BLaER1 (cell line): ENCODE results near the gene MPZL3.

ENCODE experiments used
- H3K27ac ChIP-seq: shearing (Covaris generic); formaldehyde crosslinking; 2 replicates; pipeline ENCODE4 v1.8.1; 2022
- H3K27me3 ChIP-seq: shearing (Covaris generic); formaldehyde crosslinking; 2 replicates; pipeline ENCODE4 v1.8.1; 2022
- H3K36me3 ChIP-seq: shearing (Covaris generic); formaldehyde crosslinking; 2 replicates; pipeline ENCODE4 v1.8.1; 2022
- H3K4me1 ChIP-seq: shearing (Covaris generic); formaldehyde crosslinking; 2 replicates; pipeline ENCODE4 v1.8.1; 2022
- H3K4me2 ChIP-seq: shearing (Covaris generic); formaldehyde crosslinking; 2 replicates; pipeline ENCODE4 v1.8.1; 2022
- H3K4me3 ChIP-seq: shearing (Covaris generic); formaldehyde crosslinking; 2 replicates; pipeline ENCODE4 v1.8.1; 2022
- H3K9ac ChIP-seq: shearing (Covaris generic); formaldehyde crosslinking; 2 replicates; pipeline ENCODE4 v1.8.1; 2022
- H3K9me3 ChIP-seq: shearing (Covaris generic); formaldehyde crosslinking; 2 replicates; pipeline ENCODE4 v1.8.1; 2022
- H4K20me1 ChIP-seq: shearing (Covaris generic); formaldehyde crosslinking; 2 replicates; pipeline ENCODE4 v1.8.1; 2022
- Cebpa-rat ChIP-seq: shearing (Covaris generic); IDR thresholded peaks from 2 replicates; pipeline ENCODE4 v1.8.1; 2022

Gene MPZL3

DNA sequence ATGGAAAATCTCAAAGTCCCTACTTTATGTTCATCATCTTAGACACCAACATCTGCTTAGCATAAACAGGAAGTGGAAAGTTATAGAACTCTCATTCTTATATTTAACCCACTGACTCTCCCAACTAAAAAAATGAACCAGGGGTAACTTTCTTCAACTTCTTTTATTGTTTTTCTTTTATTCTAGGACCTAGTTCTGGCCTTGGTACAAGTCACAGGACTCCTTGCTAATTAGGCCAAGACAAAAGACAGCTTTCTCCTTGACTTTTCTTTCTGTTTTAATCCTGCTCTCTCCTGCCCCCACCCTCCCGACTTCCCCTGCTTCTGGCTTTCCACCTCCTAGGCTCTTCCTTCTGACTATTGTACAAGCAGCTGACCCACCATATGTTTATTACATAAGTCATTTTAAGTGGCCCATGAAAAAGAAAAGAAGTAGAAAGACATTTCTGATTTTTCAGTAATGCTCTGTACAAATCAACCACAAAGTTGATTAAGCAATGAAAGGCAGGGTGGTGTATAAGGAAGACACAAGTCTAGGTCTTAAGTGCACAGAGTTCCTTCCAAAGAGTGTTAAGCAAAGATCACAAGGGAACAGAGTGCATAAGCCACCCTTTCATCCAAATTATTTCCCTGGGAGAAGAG lies 45.7 kb downstream of the MPZL3 start:
- Histone ChIP-seq H3K27me3 (no peaks in the 10 kb centered on the region), H4K20me1 (no peaks in the 10 kb centered on the region), H3K9ac (no peak overlapping the region), H3K4me1 (peaks cover 10% of the 10 kb centered on the region; the same call in 1 of the 2 replicates), H3K9me3 (no peaks in the 10 kb centered on the region), H3K27ac (no peak overlapping the region), H3K4me2 (peak overlapping the region; percentile 8; the same call in 1 of the 2 replicates), H3K36me3 (no peaks in the 10 kb centered on the region), H3K4me3 (no peak overlapping the region)
- no peak for TF ChIP-seq Cebpa-rat

DNA sequence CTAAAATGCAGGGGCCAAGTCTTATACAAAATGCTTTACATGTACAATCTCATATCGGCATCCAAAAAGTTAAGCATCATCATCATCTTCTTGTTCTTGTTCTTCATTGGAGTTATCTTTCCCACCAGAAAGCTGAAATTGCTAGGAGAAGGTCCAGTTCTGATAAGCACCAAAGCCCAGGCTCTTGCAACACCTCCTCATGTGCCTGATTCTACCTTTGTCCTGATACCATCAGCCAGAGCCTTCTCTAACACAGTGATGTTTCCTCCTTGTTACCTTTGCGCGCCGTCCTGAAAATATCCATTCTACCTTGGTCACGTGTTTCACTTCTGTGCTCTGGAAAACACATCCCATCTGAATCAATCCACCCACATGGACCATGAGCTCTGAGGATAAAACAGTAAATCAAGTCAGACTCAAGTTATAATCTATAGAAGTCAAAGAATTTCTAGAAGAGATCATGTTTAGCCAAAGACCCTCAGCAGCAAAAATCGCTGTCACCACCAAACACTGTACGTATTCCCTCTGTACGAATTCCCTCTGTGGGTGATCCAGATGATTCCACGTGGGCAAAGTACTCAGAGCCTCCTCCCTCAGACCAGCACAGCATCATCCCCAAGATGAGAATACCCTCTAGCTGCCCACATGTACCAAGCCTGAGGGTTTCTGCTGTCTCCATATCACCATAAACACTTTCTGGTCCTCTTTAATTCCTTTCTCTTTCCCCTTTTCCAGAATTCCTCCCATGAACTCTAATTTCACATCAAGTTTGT lies 46.4 kb downstream of the MPZL3 start:
- no peak overlapping the region for H3K27ac ChIP-seq
- peak overlapping the region; percentile 8; the same call in 1 of the 2 replicates for H3K4me2 ChIP-seq

DNA sequence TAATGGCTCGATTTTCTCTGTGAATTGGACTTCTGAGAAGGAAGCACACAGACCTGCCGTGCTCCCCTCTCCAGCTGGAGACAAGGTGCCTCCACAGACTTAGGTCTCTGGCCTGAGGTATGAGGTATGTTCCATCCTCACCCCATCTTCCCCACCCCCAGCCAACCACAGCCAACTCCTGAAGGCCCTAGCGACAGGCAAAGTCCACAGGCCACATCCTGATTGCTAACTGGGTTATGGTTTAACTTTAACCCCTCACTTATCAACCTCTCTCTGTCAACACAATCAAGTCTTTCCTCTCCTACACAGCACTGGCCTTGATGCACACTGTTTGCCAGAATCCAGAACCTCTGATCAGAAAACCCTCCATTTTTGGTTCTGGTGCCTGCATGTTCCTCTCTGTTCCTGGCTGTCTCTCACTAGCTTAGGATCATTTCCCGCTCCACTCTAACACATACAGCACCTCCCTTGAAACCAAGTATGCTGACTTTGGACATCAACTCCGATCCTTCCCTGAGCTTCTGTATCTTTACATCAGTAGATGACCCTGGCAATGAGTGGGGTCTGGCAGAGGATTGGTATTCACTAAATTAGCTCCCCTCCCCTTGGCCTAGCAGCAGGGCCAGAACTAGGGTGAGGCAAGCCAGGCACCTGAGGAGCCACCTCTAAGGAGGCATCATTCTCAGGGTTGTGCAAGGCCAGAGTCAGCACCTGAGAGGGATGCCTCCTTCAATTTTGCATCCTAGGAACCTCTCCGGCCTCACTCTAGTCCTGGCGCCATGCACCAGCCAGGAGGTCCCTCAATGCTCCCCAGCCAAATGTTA lies 49.4 kb downstream of the MPZL3 start:
- H3K27me3 ChIP-seq: no peaks in the 10 kb centered on the region
- H3K9me3 ChIP-seq: no peaks in the 10 kb centered on the region
- no peak overlapping the region for H3K4me3 ChIP-seq
- H3K4me2 ChIP-seq: no peak overlapping the region
- H3K27ac ChIP-seq: no peak overlapping the region
- no peaks in the 10 kb centered on the region for H4K20me1 ChIP-seq
- no peak overlapping the region for H3K9ac ChIP-seq
- no peaks in the 10 kb centered on the region for H3K36me3 ChIP-seq
- TF ChIP-seq Cebpa-rat: no peak
- peaks cover 10% of the 10 kb centered on the region; the same call in 1 of the 2 replicates for H3K4me1 ChIP-seq

More for the DNA sequence above, 46.4 kb downstream of the MPZL3 start:
- H4K20me1 ChIP-seq: no peaks in the 10 kb centered on the region
- no peak overlapping the region for H3K9ac ChIP-seq
- H3K36me3 ChIP-seq: no peaks in the 10 kb centered on the region
- H3K4me1 ChIP-seq: peaks cover 10% of the 10 kb centered on the region; the same call in 1 of the 2 replicates
- no peaks in the 10 kb centered on the region for H3K27me3 ChIP-seq
- H3K9me3 ChIP-seq: no peaks in the 10 kb centered on the region
- no peak overlapping the region for H3K4me3 ChIP-seq
- no peak for TF ChIP-seq Cebpa-rat

DNA sequence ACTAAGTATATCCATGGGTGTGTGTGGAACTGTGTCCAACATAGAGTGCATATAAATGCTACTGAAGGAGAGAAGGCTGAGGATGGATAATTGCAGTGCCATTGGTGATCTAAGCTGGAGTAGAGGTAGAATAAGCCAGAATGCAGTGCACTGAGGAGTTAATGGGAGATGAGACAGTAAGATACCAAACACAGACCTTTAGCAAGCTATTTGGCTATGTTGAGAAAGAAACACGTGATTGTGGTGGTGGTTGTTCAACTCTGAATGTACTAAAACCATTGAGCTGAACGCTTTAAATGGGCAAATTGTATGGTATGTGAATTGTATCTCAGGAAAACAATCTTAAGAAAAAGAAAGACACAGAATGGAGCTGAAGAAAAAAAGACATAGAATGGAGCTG lies 50.2 kb downstream of the MPZL3 start:
- no peaks in the 10 kb centered on the region for H3K36me3 ChIP-seq
- no peak for TF ChIP-seq Cebpa-rat
- peaks cover 10% of the 10 kb centered on the region; the same call in 1 of the 2 replicates for H3K4me1 ChIP-seq
- H3K27me3 ChIP-seq: no peaks in the 10 kb centered on the region
- no peak overlapping the region for H3K27ac ChIP-seq
- no peaks in the 10 kb centered on the region for H4K20me1 ChIP-seq
- no peaks in the 10 kb centered on the region for H3K9me3 ChIP-seq
- H3K4me2 ChIP-seq: no peak overlapping the region
- no peak overlapping the region for H3K9ac ChIP-seq
- no peak overlapping the region for H3K4me3 ChIP-seq

DNA sequence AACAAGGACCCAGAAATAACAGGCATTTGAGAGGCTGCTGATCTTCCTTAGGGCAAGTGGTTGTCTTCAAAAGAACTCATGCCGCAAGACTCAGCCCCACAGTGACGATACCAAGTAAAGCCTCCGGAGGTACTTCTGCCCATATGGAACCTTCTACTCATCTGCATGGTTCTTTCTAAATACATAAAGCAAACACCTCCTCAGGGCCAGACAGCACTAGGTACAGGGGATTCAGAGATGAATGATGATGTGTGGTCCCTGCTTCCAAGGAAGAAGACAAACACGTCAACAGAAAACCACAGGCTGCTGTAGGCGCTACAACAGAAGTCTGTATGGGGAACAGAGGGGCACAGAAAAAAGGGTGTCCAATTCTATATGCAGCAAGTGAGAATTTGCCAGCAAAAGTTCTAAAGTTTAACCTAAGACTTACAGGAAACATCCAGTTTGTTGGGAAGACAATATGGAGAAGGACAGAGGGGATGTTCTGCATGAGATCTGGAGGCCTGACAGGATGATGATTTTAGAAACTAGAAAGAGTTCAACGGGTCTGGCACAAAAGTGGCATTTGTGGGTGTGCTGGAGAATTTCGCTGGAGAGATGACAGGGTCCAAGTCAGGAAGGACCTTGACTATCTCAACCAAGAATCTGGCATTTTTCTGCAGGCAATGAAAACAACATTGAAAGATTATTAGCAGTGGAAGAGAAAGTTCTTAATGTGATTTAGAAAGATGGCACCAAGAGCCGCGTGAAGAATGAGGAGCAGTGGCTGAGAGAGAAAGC lies 51.1 kb downstream of the MPZL3 start:
- Histone ChIP-seq H3K9me3 (no peaks in the 10 kb centered on the region), H3K27me3 (no peaks in the 10 kb centered on the region), H3K9ac (no peak overlapping the region)

DNA sequence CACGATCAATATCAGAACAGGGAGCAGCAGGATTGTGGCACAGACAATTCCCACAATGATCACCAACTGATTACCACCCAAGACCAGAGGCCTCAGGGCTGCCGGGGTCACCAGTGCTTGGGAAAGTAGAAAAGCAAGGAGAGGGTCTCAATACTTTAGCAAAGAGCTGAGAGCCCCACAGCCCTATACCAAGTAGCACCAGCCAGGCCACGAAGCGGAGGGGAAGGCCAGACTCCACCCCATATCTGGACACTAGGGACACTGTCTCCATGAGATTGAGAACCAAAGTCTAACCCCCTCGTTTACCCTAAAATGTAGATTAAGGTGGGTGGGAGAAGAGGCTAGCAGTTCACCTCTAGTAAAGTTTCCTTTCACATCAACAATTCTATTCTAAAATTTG lies 51.7 kb downstream of the MPZL3 start:
- TF ChIP-seq Cebpa-rat: no peak
- no peak overlapping the region for H3K9ac ChIP-seq
- no peaks in the 10 kb centered on the region for H3K36me3 ChIP-seq
- H4K20me1 ChIP-seq: no peaks in the 10 kb centered on the region
- H3K9me3 ChIP-seq: no peaks in the 10 kb centered on the region
- H3K4me3 ChIP-seq: no peak overlapping the region
- no peak overlapping the region for H3K4me2 ChIP-seq
- no peak overlapping the region for H3K27ac ChIP-seq
- H3K27me3 ChIP-seq: no peaks in the 10 kb centered on the region
- no peaks in the 10 kb centered on the region for H3K4me1 ChIP-seq

More for the DNA sequence above, 51.1 kb downstream of the MPZL3 start:
- peaks cover 1% of the 10 kb centered on the region; the same call in 1 of the 2 replicates for H3K4me1 ChIP-seq
- H3K36me3 ChIP-seq: no peaks in the 10 kb centered on the region
- no peaks in the 10 kb centered on the region for H4K20me1 ChIP-seq
- no peak overlapping the region for H3K4me2 ChIP-seq
- no peak overlapping the region for H3K4me3 ChIP-seq
- TF ChIP-seq Cebpa-rat: no peak
- no peak overlapping the region for H3K27ac ChIP-seq

DNA sequence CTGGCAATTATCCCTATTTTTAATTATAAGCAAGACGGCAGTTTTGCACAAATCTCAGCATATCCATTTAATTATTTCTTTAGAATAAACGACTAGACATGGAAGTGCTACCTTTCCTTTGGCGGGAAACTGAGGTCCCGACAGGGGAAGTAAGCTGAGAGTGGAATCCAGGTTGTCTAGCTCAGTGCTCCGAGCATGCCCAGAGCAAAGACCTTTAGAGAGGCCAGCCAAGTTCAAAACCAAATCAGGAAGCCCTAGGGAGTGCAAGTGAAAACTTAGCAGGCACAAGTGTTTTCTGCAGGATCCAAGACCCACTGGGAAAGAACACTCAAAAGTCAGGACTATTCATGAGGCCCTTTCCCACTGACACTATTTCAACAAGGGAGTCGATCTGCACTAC lies 53.0 kb downstream of the MPZL3 start:
- Histone ChIP-seq H3K36me3 (no peaks in the 10 kb centered on the region), H3K4me3 (no peak overlapping the region), H4K20me1 (no peaks in the 10 kb centered on the region), H3K9me3 (no peaks in the 10 kb centered on the region), H3K4me2 (no peak overlapping the region), H3K27me3 (no peaks in the 10 kb centered on the region), H3K9ac (no peak overlapping the region), H3K27ac (no peak overlapping the region), H3K4me1 (no peaks in the 10 kb centered on the region)
- TF ChIP-seq Cebpa-rat: no peak

DNA sequence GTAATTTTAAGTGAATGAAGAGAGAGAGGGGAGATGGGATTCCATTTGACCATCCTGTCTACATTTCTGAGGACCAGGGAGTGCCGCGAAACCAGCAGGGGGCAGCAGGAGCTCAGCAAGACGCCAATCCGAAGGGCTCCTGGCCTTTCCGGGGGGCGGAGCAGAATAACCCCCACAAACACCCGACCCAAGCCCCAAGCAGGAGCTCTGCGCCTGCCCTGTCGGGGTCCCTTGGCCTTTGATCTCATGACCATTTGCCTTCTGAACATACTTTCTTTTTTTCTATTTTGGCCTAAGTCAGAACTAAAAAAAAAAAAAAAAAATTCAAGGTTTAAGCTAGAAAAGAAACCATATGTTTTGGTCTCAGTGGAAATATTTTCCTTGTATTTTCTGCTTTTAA lies 53.8 kb downstream of the MPZL3 start:
- Histone ChIP-seq H3K36me3 (no peaks in the 10 kb centered on the region), H3K9ac (no peak overlapping the region), H3K4me3 (no peak overlapping the region), H3K4me2 (no peak overlapping the region), H3K9me3 (no peaks in the 10 kb centered on the region), H3K4me1 (no peaks in the 10 kb centered on the region), H3K27ac (no peak overlapping the region), H3K27me3 (no peaks in the 10 kb centered on the region), H4K20me1 (no peaks in the 10 kb centered on the region)
- no peak for TF ChIP-seq Cebpa-rat

DNA sequence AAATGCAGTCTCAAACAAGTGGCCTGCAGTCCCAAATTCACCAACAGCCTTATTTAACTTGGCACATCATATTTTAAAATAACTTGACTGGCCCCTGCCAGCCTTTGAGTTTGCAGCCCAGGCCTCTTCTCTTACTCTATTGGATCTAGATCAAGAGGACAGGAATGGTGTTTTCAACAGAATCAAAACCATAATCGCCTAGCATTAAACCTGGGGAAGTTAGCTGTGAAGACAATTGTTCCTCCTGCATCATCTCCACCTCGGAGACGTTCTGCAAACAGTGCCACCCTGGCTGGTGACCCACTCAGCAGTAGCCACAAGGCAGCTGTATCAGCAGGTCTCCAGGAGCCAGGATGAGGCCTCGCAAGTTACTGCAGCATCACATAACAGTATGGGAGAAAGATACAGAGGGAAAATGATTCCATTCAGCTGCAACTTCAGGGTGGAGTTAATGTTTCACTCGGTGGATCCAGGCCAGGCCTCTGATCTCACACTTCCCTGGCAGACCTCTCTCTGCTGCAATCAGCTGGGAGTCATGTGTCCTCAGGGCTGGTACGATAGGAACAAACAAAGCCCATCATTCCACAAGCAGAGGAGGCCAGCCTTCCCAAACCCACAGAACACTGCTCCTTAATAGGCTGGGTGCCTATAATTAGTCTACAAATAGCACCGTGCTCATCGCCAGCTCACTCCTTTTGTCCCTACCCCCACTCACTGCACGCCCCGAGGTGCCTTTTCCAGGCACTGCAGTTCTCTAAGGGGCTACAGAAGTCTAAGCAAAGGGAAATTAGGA lies 57.1 kb downstream of the MPZL3 start:
- Histone ChIP-seq H3K4me3 (no peak overlapping the region), H3K36me3 (no peaks in the 10 kb centered on the region), H3K27me3 (no peaks in the 10 kb centered on the region), H3K27ac (no peak overlapping the region), H3K9ac (no peak overlapping the region), H4K20me1 (no peaks in the 10 kb centered on the region), H3K9me3 (peaks cover 18% of the 10 kb centered on the region), H3K4me1 (no peaks in the 10 kb centered on the region), H3K4me2 (no peak overlapping the region)
- no peak for TF ChIP-seq Cebpa-rat
